Loucy (cell line): Measurements from ENCODE around the gene SMC6.

ENCODE experiments used
- EZH2phosphoT487 ChIP-seq: fragments of 200-600 bp; IDR thresholded peaks from 2 replicates; pipeline ENCODE4 v1.6.1; 2018; ENCODE audit warnings: antibody characterized with exemption, mild to moderate bottlenecking, moderate library complexity, borderline replicate concordance
- TF ChIP-seq, protein P1 (sequence below): fragments of 200-600 bp; sonication (generic); conservative IDR thresholded peaks from 2 replicates; pipeline ENCODE4 v1.5.1; 2014; ENCODE audit warnings: mild to moderate bottlenecking, antibody characterized with exemption, low read length

DNA sequence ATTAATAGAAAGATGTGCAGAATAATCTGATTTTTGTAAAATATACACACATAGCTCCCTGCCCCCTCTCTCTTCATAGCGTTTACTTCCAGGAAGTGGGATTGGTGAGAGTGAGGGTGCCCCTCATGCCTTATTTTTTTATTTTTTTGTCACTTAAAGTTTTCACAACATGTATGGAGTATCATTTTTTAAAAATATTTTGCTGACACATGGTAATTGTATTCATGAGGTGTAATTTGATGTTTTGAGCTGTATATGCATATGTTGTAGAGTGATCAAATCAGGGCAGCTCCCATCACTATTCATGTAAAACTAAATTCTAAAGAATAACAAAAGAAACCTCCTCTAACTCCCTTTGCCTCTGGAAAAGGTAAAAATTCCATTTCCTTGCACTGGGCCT, 138.5 kb downstream of the SMC6 start:
- TF ChIP-seq, protein P1, sequence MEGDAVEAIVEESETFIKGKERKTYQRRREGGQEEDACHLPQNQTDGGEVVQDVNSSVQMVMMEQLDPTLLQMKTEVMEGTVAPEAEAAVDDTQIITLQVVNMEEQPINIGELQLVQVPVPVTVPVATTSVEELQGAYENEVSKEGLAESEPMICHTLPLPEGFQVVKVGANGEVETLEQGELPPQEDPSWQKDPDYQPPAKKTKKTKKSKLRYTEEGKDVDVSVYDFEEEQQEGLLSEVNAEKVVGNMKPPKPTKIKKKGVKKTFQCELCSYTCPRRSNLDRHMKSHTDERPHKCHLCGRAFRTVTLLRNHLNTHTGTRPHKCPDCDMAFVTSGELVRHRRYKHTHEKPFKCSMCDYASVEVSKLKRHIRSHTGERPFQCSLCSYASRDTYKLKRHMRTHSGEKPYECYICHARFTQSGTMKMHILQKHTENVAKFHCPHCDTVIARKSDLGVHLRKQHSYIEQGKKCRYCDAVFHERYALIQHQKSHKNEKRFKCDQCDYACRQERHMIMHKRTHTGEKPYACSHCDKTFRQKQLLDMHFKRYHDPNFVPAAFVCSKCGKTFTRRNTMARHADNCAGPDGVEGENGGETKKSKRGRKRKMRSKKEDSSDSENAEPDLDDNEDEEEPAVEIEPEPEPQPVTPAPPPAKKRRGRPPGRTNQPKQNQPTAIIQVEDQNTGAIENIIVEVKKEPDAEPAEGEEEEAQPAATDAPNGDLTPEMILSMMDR = no peak
- no peak for TF ChIP-seq EZH2phosphoT487
